Loucy (cell line): ENCODE data around the gene PTPRT.

Experiments used
- CTCF ChIP-seq: fragments of 200-600 bp; sonication (generic); conservative IDR thresholded peaks from 2 replicates; pipeline ENCODE4 v1.5.1; 2014; ENCODE audit warnings: mild to moderate bottlenecking, antibody characterized with exemption, low read length
- EZH2phosphoT487 ChIP-seq: fragments of 200-600 bp; IDR thresholded peaks from 2 replicates; pipeline ENCODE4 v1.6.1; 2018; ENCODE audit warnings: antibody characterized with exemption, mild to moderate bottlenecking, moderate library complexity, borderline replicate concordance

- TF ChIP-seq CTCF (no peak), EZH2phosphoT487 (no peak)
Observed at GRCh38 chr20:42051921-42052320, 1137.8 kb downstream of the PTPRT start.
